ENCODE data around the gene KAZN. TPM values are rescaled to one million over a fixed set of nuclear protein-coding genes. Genes with fewer than 3 reads are reported as not detected.

Gene KAZN
- total RNA-seq, 4 donors from 2014 or later: 9.2 to 30.6 (median 21.2) TPM

DNA sequence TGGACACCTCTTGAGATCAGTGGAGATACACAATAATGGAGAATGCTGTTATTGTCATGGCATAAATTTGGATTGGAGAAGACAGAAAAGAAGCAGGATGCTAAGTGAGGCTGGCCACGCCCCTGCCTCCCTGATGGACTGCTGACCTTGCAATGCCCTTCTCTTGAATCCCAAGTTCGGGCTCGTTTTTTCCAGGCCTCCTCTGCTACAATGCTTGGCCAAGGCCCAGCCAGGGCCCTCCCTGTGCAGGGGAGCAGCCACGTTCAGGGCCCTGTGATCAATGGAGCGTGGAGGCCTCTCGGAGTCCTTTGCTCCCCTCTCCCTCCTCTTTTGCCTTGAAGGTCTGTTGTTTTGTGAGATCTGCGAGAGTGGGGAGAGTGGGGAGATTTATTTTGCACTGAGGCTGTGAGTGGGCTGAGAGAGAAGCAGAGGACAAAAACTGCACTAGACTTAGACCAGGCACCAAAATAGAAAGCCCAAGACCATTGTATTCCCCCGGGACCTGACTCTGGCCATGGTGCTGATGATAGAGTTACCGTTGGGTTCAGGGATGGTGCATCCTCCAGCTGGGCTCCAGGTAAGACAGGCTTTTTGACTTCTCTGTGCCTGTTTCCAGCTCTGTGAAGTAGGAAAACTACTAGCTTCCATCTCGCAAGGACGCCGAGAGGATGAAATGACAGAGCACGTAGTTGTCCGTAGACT lies 268.6 kb downstream of the KAZN start:
- ATAC-seq (ENCODE audit: low FRiP score) (no peak), DNase-seq (ENCODE audit: low spot score) (no peak)
- no peak for TF ChIP-seq CTCF (IDR thresholded peaks at IDR 0.05)

DNA sequence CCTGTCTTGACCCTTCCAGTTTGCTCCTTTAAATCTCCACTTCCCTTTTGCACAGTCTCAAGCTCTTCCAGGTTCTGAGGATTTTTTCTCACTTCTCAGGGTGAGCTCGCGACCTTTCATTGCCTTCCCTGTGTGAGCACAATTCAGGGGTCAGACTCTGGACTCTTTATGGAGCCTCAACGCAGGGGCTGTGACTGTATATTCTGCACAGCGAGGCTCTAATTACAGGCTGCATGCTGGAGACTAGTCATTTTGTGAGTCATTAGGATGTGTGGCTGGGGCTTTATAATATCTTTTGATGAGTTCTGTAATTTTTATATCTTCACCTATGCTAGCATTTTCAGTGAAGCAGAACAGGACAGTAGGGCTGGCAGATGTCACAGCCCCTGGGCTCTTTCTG lies 270.7 kb downstream of the KAZN start:
- DNase-seq (ENCODE audit: low spot score) (no peak), ATAC-seq (ENCODE audit: low FRiP score) (no peak)
- no peak for TF ChIP-seq CTCF (IDR thresholded peaks at IDR 0.05)

DNA sequence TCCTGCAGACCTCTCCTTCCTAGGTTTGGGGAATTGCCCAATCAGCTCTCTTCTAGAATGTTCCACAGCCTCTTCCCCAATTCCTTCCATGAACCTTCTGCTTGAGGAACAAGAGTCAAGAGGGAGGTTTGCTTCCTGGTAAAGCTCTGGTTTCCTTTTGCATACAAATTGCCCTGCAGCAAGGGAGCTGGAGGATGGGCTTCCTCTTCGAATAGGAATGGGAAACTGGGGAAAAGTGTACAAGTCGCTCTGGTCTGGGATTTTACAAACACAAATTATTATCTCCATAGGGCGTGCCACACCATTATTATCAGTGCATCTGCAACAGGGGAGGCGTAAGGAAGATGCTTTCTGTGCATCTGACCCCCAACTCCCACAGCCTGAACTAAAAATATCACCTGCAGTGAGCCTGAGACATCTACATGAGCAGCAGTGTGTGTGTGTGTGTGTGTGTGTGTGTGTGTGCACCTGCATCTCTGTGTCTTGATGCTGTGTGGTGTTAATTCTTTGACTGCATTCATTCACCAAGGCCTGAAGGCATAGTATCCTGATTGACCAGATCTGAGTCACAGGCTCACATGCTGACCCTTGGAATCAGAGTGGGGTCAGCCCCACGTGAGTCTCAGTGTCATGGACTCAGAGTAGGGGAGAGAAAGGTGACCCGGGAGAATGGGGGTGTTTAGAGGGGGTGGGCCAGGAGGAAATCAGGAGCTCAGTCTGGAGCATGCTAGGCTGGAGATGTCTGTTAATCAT lies 272.9 kb downstream of the KAZN start:
- TF ChIP-seq CTCF (IDR thresholded peaks at IDR 0.05): no peak
- no peak for ATAC-seq (ENCODE audit: low FRiP score)

GRCh38 chr1:14872762-14873161 lies 274.3 kb downstream of the KAZN start:
- no peak for TF ChIP-seq CTCF (IDR thresholded peaks at IDR 0.05)
- DNase-seq (ENCODE audit: low spot score) (no peak), ATAC-seq (ENCODE audit: low FRiP score) (no peak)

More for the DNA sequence above, 272.9 kb downstream of the KAZN start:
- no peak for DNase-seq (ENCODE audit: low spot score)

DNA sequence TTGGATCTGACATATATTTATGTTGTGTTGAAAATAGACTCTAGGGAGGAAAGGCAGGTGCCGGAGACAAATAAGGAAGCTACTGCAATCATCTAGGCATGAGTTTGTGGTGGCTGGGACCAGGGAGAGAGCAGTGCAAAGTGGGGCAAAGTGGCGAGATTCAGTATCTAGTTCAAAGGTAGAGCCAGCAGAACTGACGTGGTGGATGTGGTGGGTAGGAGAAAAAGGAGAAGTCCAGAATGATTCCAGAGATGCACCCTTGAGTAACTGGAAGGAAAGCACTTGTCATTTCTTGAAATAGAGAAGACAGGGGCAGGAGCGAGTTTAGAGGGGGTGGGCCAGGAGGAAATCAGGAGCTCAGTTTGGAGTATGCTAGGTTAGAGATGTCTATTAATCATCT lies 275.2 kb downstream of the KAZN start:
- DNase-seq (ENCODE audit: low spot score) (no peak), ATAC-seq (ENCODE audit: low FRiP score) (no peak)
- no peak for TF ChIP-seq CTCF (IDR thresholded peaks at IDR 0.05)

GRCh38 chr1:14875524-14876509 lies 277.3 kb downstream of the KAZN start:
- ATAC-seq (ENCODE audit: low FRiP score) (no peak), DNase-seq (ENCODE audit: low spot score) (no peak)
- TF ChIP-seq CTCF (IDR thresholded peaks at IDR 0.05): no peak

Measured in omental fat pad (tissue), 4 donors.